Measurements from ENCODE around the gene ATF7.

DNA sequence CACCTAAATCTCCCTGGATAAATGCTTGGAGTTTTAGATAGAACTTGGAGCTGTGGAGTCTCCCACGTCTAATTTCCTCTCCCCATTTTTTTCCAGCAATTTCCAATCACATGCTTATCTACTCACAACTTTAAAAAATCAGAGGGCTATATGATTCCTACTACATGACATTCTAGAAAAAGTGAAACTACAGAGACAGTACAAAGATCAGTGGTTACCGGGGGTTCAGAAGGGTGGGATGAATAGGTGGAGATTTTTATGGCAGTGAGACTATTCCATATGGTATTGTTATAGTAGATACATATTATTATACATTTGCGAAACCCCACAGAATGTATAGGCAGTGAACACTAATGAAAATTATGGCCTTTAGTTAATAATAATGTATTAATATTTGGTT is 35.5 kb downstream of the ATF7 start:
- TF ChIP-seq, protein P1, sequence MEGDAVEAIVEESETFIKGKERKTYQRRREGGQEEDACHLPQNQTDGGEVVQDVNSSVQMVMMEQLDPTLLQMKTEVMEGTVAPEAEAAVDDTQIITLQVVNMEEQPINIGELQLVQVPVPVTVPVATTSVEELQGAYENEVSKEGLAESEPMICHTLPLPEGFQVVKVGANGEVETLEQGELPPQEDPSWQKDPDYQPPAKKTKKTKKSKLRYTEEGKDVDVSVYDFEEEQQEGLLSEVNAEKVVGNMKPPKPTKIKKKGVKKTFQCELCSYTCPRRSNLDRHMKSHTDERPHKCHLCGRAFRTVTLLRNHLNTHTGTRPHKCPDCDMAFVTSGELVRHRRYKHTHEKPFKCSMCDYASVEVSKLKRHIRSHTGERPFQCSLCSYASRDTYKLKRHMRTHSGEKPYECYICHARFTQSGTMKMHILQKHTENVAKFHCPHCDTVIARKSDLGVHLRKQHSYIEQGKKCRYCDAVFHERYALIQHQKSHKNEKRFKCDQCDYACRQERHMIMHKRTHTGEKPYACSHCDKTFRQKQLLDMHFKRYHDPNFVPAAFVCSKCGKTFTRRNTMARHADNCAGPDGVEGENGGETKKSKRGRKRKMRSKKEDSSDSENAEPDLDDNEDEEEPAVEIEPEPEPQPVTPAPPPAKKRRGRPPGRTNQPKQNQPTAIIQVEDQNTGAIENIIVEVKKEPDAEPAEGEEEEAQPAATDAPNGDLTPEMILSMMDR (IDR thresholded peaks at IDR 0.05): no peak
- TF ChIP-seq POLR2A (IDR thresholded peaks at IDR 0.05): no peak
